NB4 (cell line): Measurements from ENCODE around the gene NEK7.
A peak's percentile ranks its signal among the peaks of the same experiment; 100 is the strongest.

Experiments used
- DNase-seq: peaks from one replicate; pipeline ENCODE4 v3.0.0; 2010; ENCODE audit warnings: low read depth
- H3K4me3 ChIP-seq: one replicate; pipeline ENCODE4 v1.5.1; 2011; ENCODE audit warnings: mild to moderate bottlenecking, low read depth, low read length, moderate library complexity
- MAX ChIP-seq: IDR thresholded peaks from 2 replicates; pipeline ENCODE4 v1.6.1; 2011; ENCODE audit warnings: low read depth, low read length
- MYC ChIP-seq: IDR thresholded peaks from 2 replicates; pipeline ENCODE4 v1.6.1; 2011; ENCODE audit warnings: low read depth, low read length
- POLR2A ChIP-seq: IDR thresholded peaks from 2 replicates; pipeline ENCODE4 v1.6.1; 2011; ENCODE audit warnings: mild to moderate bottlenecking; ENCODE audit not compliant: insufficient read length; ENCODE audit errors: extremely low read depth
- TF ChIP-seq, protein P1 (sequence below): IDR thresholded peaks from one replicate; pipeline ENCODE4 v1.5.1; 2012; ENCODE audit warnings: low read depth, low read length

The NEK7 gene

GRCh38 chr1:198199105-198199504 lies 42.3 kb downstream of the NEK7 start:
- DNase-seq, result peak; percentile 7
- no peak for TF ChIP-seq POLR2A
- no peak for TF ChIP-seq MAX
- no peak for TF ChIP-seq MYC
- TF ChIP-seq, protein P1, sequence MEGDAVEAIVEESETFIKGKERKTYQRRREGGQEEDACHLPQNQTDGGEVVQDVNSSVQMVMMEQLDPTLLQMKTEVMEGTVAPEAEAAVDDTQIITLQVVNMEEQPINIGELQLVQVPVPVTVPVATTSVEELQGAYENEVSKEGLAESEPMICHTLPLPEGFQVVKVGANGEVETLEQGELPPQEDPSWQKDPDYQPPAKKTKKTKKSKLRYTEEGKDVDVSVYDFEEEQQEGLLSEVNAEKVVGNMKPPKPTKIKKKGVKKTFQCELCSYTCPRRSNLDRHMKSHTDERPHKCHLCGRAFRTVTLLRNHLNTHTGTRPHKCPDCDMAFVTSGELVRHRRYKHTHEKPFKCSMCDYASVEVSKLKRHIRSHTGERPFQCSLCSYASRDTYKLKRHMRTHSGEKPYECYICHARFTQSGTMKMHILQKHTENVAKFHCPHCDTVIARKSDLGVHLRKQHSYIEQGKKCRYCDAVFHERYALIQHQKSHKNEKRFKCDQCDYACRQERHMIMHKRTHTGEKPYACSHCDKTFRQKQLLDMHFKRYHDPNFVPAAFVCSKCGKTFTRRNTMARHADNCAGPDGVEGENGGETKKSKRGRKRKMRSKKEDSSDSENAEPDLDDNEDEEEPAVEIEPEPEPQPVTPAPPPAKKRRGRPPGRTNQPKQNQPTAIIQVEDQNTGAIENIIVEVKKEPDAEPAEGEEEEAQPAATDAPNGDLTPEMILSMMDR, result no peak
- H3K4me3 ChIP-seq, result no peak overlapping the region

DNA sequence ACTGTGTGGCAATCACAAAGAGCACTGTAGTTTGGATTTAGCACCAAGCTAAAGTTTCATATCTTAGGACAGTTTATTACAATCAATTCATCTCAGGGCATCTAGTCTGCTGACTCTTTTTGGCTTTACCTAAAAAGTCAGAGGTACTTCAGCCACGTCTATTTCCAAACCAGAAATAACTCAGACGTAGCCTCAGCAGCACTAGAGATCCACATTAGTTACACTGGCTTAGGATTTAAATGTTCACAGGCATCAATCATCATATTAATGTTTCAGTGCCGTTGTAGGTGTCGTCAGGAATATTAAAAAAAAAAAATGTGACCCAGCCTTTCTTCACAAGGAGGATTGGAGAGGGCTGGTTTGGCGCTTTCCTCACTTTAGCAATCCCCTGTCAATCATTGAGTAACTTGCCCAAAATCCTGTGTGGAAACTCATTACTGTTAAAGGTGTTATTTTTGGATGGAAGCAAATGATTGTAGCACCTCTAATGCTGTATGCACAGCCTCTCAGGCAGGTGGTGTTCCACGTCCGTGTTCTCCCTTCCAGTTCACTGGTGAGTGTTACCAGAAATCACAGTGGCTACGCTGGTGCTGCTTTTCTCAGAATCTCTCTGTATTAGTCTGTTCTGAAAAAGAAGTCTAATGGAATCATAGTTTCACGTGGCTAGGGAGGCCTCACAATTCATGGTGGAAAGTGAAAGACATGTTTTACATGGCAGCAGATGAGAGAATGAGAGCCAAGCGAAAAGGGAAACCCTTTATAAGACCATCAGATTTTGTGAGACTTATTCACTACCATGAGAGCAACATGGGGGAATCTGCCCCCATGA lies 45.4 kb downstream of the NEK7 start:
- DNase-seq, result no peak
- TF ChIP-seq, protein P1, result no peak
- TF ChIP-seq POLR2A (no peak), MAX (no peak), MYC (no peak)
- no peak overlapping the region for H3K4me3 ChIP-seq

- DNase-seq, result no peak
- H3K4me3 ChIP-seq, result no peak overlapping the region
- TF ChIP-seq POLR2A (no peak), MYC (no peak), MAX (no peak)
- TF ChIP-seq, protein P1, result no peak
Measured at GRCh38 chr1:198203434-198203833, 46.6 kb downstream of the NEK7 start.

DNA sequence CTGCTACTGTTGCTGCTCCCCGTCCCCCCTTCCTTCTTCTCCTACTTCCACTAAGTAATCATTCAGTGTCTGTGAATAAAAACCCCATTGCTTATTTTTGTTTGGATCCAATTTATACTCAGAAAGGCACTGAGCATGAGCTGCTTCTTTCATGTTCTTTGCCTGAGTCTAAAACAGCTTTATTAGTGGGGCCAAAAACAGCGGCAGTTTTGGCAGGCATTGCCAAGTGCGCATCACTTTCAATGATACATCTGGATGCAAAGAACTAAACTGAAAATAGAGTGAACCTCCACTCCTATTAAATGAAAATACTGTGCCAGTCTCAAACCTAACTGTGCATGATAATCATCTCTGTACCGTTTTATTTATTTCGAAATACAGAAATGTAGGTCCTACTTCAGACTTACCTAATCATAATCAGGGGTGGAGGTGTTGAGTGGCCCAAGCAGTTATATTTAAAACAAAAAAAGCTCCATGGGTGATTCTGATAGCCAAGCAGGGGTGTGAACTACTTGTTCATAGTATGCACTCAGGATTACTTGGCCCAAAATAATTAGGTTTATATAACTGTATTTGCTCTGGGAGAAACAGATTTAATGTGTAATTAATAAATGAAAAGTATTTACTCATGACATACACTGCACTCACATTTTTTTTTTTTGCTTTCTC lies 48.4 kb downstream of the NEK7 start:
- H3K4me3 ChIP-seq, result no peak overlapping the region

GRCh38 chr1:198206292-198206691 lies 49.5 kb downstream of the NEK7 start:
- TF ChIP-seq MAX, result no peak
- TF ChIP-seq, protein P1, result no peak
- TF ChIP-seq MYC, result no peak
- TF ChIP-seq POLR2A, result no peak
- no peak for DNase-seq
- H3K4me3 ChIP-seq, result no peak overlapping the region

More for the DNA sequence above, 48.4 kb downstream of the NEK7 start:
- no peak for TF ChIP-seq MAX
- no peak for TF ChIP-seq POLR2A
- TF ChIP-seq, protein P1, result no peak
- no peak for TF ChIP-seq MYC
- DNase-seq, result no peak
